ENCODE data around the gene TMEM92. TPM values are rescaled to one million over a fixed set of nuclear protein-coding genes. Genes with fewer than 3 reads are reported as not detected.

Gene TMEM92
- total and polyA plus RNA-seq, 2 experiments from 2014 or later, result 17.3 to 30.0 TPM

DNA sequence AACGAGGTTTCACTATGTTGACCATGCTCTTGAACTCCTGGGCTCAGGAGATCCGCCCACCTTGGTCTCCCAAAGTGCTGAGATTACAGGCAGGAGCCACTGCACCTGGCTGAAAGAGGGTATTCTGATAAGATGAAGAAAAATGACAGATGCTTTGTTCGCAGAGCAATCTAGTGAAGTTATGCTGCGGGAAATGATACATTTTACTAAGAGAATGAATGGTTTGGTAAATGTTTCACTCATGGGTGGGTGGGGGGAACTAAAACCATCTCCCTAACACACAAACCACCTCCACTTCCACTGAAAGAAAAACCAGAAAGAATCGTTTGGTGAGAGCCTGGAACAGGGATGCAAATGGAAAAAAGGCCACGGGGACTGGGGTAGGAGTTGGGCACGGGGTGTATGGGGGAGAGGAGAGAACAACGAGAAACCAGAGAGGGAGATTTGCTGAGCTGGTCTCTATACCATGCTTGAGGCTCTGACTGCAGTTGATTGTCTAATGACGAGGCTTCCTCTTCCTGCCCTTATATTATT lies 52.6 kb downstream of the TMEM92 start:
- TF ChIP-seq, protein P1, sequence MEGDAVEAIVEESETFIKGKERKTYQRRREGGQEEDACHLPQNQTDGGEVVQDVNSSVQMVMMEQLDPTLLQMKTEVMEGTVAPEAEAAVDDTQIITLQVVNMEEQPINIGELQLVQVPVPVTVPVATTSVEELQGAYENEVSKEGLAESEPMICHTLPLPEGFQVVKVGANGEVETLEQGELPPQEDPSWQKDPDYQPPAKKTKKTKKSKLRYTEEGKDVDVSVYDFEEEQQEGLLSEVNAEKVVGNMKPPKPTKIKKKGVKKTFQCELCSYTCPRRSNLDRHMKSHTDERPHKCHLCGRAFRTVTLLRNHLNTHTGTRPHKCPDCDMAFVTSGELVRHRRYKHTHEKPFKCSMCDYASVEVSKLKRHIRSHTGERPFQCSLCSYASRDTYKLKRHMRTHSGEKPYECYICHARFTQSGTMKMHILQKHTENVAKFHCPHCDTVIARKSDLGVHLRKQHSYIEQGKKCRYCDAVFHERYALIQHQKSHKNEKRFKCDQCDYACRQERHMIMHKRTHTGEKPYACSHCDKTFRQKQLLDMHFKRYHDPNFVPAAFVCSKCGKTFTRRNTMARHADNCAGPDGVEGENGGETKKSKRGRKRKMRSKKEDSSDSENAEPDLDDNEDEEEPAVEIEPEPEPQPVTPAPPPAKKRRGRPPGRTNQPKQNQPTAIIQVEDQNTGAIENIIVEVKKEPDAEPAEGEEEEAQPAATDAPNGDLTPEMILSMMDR (IDR thresholded peaks at IDR 0.05; ENCODE audit: low read depth, low read length), result no peak

DNA sequence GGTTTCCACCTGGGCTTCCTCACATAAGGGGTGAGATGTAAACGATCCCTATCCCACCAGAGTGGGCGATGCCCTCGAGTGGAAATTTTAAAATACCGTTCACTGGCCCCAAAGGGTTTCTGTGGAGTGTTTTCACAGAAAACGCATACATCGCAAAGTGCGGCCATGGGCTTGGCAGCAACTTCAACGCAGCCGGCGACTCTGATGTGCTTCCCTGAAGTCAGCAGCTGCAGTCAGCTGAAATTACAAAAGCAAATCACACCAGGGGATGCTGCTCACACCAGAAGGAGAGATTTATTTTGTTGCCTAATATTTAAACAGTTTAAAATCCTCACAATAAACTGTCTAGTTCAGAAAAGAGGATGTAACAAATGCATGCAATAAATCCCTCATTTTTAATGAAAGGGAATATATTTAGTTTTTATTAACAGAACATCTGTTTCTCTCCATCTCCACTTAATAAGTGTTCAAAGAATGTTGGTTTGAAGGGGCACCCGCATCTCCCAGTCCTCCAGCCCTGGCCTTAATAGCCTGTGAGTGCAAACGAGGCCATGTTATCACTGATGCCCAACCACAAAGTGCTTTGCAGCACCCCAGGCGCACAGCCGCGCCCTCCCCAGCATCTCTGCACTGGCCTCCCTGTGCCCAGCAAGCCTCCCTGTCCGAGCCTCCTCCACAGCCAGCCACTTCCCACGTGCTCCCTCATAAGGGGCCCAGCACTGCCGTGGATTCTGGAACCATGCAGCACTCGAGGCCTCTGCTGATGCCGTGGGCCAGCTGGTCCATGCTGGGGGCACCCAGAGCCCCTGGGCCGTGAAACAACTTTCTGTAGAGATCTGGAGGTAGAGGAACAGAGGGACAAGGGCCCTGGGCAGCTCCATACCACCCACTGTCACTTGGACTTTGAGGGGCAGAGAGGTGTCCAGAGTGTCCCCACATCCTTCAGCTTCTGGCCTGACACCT lies 54.4 kb downstream of the TMEM92 start:
- DNase-seq (ENCODE audit: low read depth in 1 of 2, low spot score in 1 of 2), result no peak
- H3K27ac ChIP-seq, result no peak overlapping the region

More for the DNA sequence above, 52.6 kb downstream of the TMEM92 start:
- H3K27me3 ChIP-seq, result no peaks in the 10 kb centered on the region
- H3K36me3 ChIP-seq, result no peaks in the 10 kb centered on the region
- H3K4me1 ChIP-seq (ENCODE audit: low read depth), result peaks cover 3% of the 10 kb centered on the region
- no peak for DNase-seq (ENCODE audit: low read depth in 1 of 2, low spot score in 1 of 2)
- no peak overlapping the region for H3K27ac ChIP-seq
- no peak overlapping the region for H3K4me3 ChIP-seq
- no peaks in the 10 kb centered on the region for H3K9me3 ChIP-seq (ENCODE audit: low read depth)

DNA sequence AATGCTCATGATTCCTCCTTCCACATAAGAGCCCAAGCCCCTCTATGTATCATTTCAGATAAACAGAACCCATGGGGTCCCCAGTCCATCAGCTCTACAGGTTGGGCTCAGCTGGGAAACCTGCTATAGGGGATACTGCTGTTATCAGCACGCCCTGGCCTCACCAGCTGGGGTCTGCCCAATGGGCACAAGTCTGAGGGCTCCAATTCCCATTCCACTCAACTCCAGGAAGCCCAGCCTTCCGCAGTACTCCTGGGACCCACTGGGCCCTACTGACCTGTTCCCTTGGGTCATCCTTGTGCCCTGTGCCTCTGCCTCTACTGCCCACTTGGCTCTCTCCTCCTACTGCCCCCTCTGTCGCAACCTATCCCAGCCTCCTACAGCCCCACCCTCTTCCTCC lies 55.5 kb downstream of the TMEM92 start:
- Histone ChIP-seq H3K27ac (no peak overlapping the region), H3K27me3 (no peaks in the 10 kb centered on the region), H3K4me3 (no peak overlapping the region), H3K9me3 (ENCODE audit: low read depth) (no peaks in the 10 kb centered on the region), H3K36me3 (no peaks in the 10 kb centered on the region), H3K4me1 (ENCODE audit: low read depth) (peaks cover 6% of the 10 kb centered on the region)
- DNase-seq (ENCODE audit: low read depth in 1 of 2, low spot score in 1 of 2), result no peak
- TF ChIP-seq, protein P1 (IDR thresholded peaks at IDR 0.05; ENCODE audit: low read depth, low read length), result no peak

More for the DNA sequence above, 54.4 kb downstream of the TMEM92 start:
- Histone ChIP-seq H3K4me3 (no peak overlapping the region), H3K36me3 (no peaks in the 10 kb centered on the region), H3K27me3 (no peaks in the 10 kb centered on the region), H3K9me3 (ENCODE audit: low read depth) (no peaks in the 10 kb centered on the region), H3K4me1 (ENCODE audit: low read depth) (peaks cover 6% of the 10 kb centered on the region)
- TF ChIP-seq, protein P1 (IDR thresholded peaks at IDR 0.05; ENCODE audit: low read depth, low read length), result no peak

DNA sequence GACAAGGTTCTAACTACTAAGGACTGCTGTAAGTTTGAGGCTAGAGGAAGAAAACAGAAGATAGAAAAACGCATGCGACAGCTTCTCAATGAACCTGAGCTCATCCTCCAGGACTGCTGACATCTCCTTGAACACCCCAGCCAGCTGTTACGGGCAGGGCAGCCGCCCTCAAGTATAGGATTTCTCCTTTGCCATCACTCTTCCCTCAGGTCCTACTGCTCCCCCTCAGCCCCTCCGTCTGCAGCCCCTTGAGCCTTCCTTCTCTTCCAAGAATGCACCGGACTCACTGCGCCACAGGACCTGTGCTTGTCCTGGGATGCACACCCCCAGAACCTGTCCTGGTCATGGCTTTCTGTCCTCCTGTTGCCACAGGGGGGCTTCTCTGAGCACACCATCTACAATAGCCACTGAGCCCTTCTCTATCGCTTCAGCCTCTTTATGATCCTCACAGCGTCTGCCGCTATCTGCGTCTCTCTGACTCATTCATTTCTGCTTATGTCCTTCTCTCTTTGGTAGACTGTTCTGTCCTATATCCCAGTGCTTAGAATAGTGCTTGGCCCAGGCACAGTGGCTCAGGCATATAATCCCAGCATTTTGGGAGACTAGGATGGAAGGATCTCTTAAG lies 56.0 kb downstream of the TMEM92 start:
- no peak for DNase-seq (ENCODE audit: low read depth in 1 of 2, low spot score in 1 of 2)
- no peaks in the 10 kb centered on the region for H3K9me3 ChIP-seq (ENCODE audit: low read depth)
- H3K27ac ChIP-seq, result no peak overlapping the region
- H3K4me1 ChIP-seq (ENCODE audit: low read depth), result peaks cover 6% of the 10 kb centered on the region
- no peaks in the 10 kb centered on the region for H3K36me3 ChIP-seq
- H3K27me3 ChIP-seq, result no peaks in the 10 kb centered on the region
- H3K4me3 ChIP-seq, result no peak overlapping the region
- TF ChIP-seq, protein P1 (IDR thresholded peaks at IDR 0.05; ENCODE audit: low read depth, low read length), result no peak

Other genes starting within 250 kb of the TMEM92 start
- 40.6 and 41.9 TPM in 2 replicates for gene ITGA3, start 218.4 kb upstream of the TMEM92 start, total RNA-seq
- 20.5 and 32.7 TPM in 2 replicates for gene ITGA3, start 218.4 kb upstream of the TMEM92 start, polyA plus RNA-seq
- 79.5 and 88.5 TPM in 2 replicates for gene PDK2, start 179.1 kb upstream of the TMEM92 start, total RNA-seq
- gene PDK2, start 179.1 kb upstream of the TMEM92 start, polyA plus RNA-seq, result 146 and 156 TPM in 2 replicates
- gene SAMD14, start 144.3 kb upstream of the TMEM92 start, total RNA-seq, result 1.2 and 2.8 TPM in 2 replicates
- 2.0 and 2.5 TPM in 2 replicates for gene SAMD14, start 144.3 kb upstream of the TMEM92 start, polyA plus RNA-seq
- 45.6 and 59.4 TPM in 2 replicates for gene PPP1R9B, start 123.8 kb upstream of the TMEM92 start, total RNA-seq
- 6.0 and 6.2 TPM in 2 replicates for gene PPP1R9B, start 123.8 kb upstream of the TMEM92 start, polyA plus RNA-seq
- 57.5 and 63.3 TPM in 2 replicates for gene SGCA, start 108.5 kb upstream of the TMEM92 start, total RNA-seq
- 69.9 and 90.6 TPM in 2 replicates for gene SGCA, start 108.5 kb upstream of the TMEM92 start, polyA plus RNA-seq
- 80.6 and 127 TPM in 2 replicates for gene COL1A1, start 72.8 kb upstream of the TMEM92 start, total RNA-seq
- 212 and 261 TPM in 2 replicates for gene COL1A1, start 72.8 kb upstream of the TMEM92 start, polyA plus RNA-seq
- gene XYLT2, start 71.7 kb downstream of the TMEM92 start, total RNA-seq, result 62.2 and 80.0 TPM in 2 replicates
- gene XYLT2, start 71.7 kb downstream of the TMEM92 start, polyA plus RNA-seq, result 48.8 and 60.9 TPM in 2 replicates
- 62.4 and 107 TPM in 2 replicates for gene MRPL27, start 98.7 kb downstream of the TMEM92 start, total RNA-seq
- 142 and 158 TPM in 2 replicates for gene MRPL27, start 98.7 kb downstream of the TMEM92 start, polyA plus RNA-seq
- gene EME1, start 98.8 kb downstream of the TMEM92 start, total RNA-seq, result 7.9 and 13.4 TPM in 2 replicates
- 5.2 and 30.7 TPM in 2 replicates for gene EME1, start 98.8 kb downstream of the TMEM92 start, polyA plus RNA-seq
- 60.3 and 66.7 TPM in 2 replicates for gene LRRC59, start 123.1 kb downstream of the TMEM92 start, total RNA-seq
- gene LRRC59, start 123.1 kb downstream of the TMEM92 start, polyA plus RNA-seq, result 47.0 and 58.9 TPM in 2 replicates
- 116 and 177 TPM in 2 replicates for gene ACSF2, start 151.8 kb downstream of the TMEM92 start, total RNA-seq
- gene ACSF2, start 151.8 kb downstream of the TMEM92 start, polyA plus RNA-seq, result 73.3 and 96.6 TPM in 2 replicates
- gene CHAD, start 194.4 kb downstream of the TMEM92 start, total RNA-seq, result 0.11 TPM in 1 of 2 replicates, not detected in the other
- 2.5 and 3.9 TPM in 2 replicates for gene CHAD, start 194.4 kb downstream of the TMEM92 start, polyA plus RNA-seq
- gene RSAD1, start 204.4 kb downstream of the TMEM92 start, total RNA-seq, result 24.1 and 35.8 TPM in 2 replicates
- 39.7 and 55.4 TPM in 2 replicates for gene RSAD1, start 204.4 kb downstream of the TMEM92 start, polyA plus RNA-seq
- 1.2 and 3.2 TPM in 2 replicates for gene MYCBPAP, start 234.0 kb downstream of the TMEM92 start, total RNA-seq
- 1.2 and 2.5 TPM in 2 replicates for gene MYCBPAP, start 234.0 kb downstream of the TMEM92 start, polyA plus RNA-seq

Measured in cardiac muscle cell (in vitro differentiated cells and primary cell).